Measurements from ENCODE around the gene DDX24.

The DDX24 gene

DNA sequence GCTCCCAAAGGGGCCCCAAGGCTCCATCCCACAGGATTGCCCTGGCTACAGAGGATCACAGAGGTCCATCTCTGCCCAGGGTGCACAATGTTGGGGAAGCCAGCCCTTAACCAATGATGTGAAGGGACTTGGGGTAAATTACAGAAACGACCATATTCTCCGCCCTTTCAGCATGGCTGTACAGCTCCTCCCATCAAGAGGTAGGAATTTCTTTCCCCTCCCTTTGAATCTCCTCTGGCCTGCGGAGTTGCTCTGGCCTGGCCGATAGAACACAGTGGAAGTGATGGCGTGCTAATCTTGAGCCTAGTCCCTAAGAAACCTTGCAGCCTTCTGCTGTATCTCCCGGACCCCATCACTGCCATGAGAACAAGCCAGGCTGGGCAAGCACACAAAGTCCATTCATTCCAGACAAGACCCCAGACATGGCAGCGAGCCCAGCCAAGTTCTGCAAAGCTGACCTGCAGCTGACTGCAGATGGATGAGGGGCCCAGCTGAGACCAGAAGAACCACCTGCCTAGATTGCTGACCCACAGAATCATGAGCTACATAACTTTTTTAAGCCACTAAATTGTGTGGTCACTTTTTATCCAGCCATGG, 22.6 kb upstream of the DDX24 start:
- Histone ChIP-seq H3K9me3 (ENCODE audit: control insufficient read depth in 2 of 2, low read length in 2 of 2) (no peaks in the 10 kb centered on the region), H3K27ac (ENCODE audit: low read length) (no peak overlapping the region), H3K4me1 (ENCODE audit: control insufficient read depth, insufficient read depth, low read length) (no peaks in the 10 kb centered on the region), H3K27me3 (ENCODE audit: control insufficient read depth in 1 of 2, insufficient read depth in 2 of 2, low read length in 2 of 2) (no peaks in the 10 kb centered on the region), H3K36me3 (ENCODE audit: control insufficient read depth in 2 of 2, insufficient read depth in 2 of 2, low read length in 2 of 2) (no peaks in the 10 kb centered on the region), H3K9ac (ENCODE audit: low read length in 2 of 2) (no peak overlapping the region), H3K4me3 (ENCODE audit: low read length in 2 of 2) (no peak overlapping the region)

DNA sequence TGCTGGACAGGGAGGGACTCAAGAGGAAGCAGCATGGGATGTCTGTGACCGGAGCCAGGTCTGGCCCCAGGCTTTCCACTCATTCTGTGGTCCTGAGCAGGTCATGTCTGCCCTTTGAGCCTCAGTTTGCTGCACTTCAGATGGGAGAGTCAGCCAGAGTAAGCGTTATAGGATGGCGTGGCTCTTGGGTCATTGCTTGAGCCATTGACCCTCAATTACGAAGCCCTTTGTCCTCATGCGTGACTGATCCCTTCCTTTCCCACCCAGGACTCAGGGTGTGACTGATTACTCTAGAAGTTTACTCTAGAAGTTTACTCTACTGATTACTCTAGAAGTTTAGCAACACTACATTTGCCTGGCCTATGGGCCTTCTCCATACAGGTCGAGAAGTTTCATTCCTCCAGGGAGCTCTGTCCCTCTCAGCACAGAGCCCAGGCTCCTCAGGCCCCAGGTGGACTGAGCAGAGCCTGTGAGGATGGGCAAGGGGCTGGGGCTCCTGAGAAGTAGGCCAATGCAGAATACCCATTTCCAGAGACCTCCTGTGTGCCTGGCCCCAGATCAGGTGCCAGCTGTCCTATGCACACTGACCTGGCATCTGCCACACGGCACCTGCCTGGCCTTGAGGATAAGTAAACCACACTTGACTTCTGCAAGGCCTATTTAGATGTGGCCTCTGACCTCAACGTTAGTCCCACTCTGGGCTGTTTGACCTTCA, 21.9 kb upstream of the DDX24 start:
- Histone ChIP-seq H3K9me3 (ENCODE audit: control insufficient read depth in 2 of 2, low read length in 2 of 2) (no peaks in the 10 kb centered on the region), H3K27ac (ENCODE audit: low read length) (no peak overlapping the region), H3K27me3 (ENCODE audit: control insufficient read depth in 1 of 2, insufficient read depth in 2 of 2, low read length in 2 of 2) (no peaks in the 10 kb centered on the region), H3K36me3 (ENCODE audit: control insufficient read depth in 2 of 2, insufficient read depth in 2 of 2, low read length in 2 of 2) (no peaks in the 10 kb centered on the region), H3K4me3 (ENCODE audit: low read length in 2 of 2) (no peak overlapping the region), H3K4me1 (ENCODE audit: control insufficient read depth, insufficient read depth, low read length) (no peaks in the 10 kb centered on the region), H3K9ac (ENCODE audit: low read length in 2 of 2) (no peak overlapping the region)

DNA sequence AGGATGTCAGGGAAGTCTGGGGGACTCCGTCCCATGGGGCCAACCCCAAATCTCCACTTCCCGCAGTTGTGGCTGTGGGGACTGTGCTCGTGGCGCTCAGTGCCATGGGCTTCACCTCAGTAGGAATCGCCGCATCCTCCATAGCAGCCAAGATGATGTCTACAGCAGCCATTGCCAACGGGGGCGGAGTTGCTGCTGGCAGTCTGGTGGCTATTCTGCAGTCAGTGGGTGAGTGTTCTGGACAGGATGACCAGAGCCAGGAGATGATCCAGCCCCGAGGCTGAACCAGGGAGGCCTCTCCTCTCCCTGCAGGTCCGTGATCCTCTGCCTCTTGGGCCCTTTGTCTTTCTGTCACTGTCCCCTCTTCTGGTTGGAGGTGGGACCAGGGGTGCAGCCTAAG, 20.7 kb upstream of the DDX24 start:
- H3K9me3 ChIP-seq (ENCODE audit: control insufficient read depth in 2 of 2, low read length in 2 of 2): no peaks in the 10 kb centered on the region
- H3K27ac ChIP-seq (ENCODE audit: low read length): no peak overlapping the region
- H3K4me3 ChIP-seq (ENCODE audit: low read length in 2 of 2): no peak overlapping the region
- H3K9ac ChIP-seq (ENCODE audit: low read length in 2 of 2): no peak overlapping the region
- H3K4me1 ChIP-seq (ENCODE audit: control insufficient read depth, insufficient read depth, low read length): no peaks in the 10 kb centered on the region
- H3K27me3 ChIP-seq (ENCODE audit: control insufficient read depth in 1 of 2, insufficient read depth in 2 of 2, low read length in 2 of 2): no peaks in the 10 kb centered on the region
- H3K36me3 ChIP-seq (ENCODE audit: control insufficient read depth in 2 of 2, insufficient read depth in 2 of 2, low read length in 2 of 2): no peaks in the 10 kb centered on the region

DNA sequence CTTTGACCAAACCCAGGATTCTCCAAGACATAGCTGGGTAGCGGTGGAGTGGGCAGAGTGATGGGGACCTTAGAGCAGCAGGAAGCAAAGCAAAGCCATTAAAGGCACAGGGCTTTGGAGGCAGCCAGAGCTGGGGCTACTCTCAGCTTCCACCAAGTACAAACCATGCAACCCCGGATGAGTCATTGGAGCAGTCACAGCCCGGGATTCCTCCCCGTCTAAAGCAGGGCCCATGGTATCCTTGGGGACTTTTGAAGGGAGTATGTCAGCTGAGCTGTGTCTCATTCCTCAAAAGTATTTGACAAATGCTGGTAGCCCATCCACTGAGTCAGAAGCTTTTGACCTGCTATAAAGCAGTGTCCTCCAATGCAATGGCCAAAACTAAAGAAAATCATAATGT, 19.8 kb upstream of the DDX24 start:
- H3K27ac ChIP-seq (ENCODE audit: low read length): no peak overlapping the region
- no peaks in the 10 kb centered on the region for H3K36me3 ChIP-seq (ENCODE audit: control insufficient read depth in 2 of 2, insufficient read depth in 2 of 2, low read length in 2 of 2)
- H3K9me3 ChIP-seq (ENCODE audit: control insufficient read depth in 2 of 2, low read length in 2 of 2): no peaks in the 10 kb centered on the region
- no peaks in the 10 kb centered on the region for H3K4me1 ChIP-seq (ENCODE audit: control insufficient read depth, insufficient read depth, low read length)
- no peaks in the 10 kb centered on the region for H3K27me3 ChIP-seq (ENCODE audit: control insufficient read depth in 1 of 2, insufficient read depth in 2 of 2, low read length in 2 of 2)
- H3K4me3 ChIP-seq (ENCODE audit: low read length in 2 of 2): no peak overlapping the region
- H3K9ac ChIP-seq (ENCODE audit: low read length in 2 of 2): no peak overlapping the region

DNA sequence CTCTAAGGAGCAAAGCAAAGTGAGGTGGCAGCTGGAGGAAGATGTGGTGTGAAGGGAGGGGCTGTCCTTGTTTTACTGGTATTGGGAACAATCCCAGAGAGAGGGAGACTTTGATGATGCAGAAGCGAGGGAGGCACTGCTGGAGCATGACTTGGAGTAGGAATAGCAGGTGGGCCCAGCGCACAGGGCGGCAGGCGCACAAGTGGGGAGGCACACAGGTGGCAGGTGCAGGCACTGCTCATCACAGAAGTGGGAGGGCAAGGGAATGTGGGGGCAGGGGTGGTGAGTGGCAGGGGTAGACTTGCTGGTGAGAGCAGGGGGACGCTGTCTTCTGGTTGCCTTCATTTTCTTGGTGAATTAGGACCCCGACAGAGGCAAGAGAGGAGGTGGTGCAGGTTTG, 18.0 kb upstream of the DDX24 start:
- no peaks in the 10 kb centered on the region for H3K4me1 ChIP-seq (ENCODE audit: control insufficient read depth, insufficient read depth, low read length)
- no peak overlapping the region for H3K27ac ChIP-seq (ENCODE audit: low read length)
- no peaks in the 10 kb centered on the region for H3K9me3 ChIP-seq (ENCODE audit: control insufficient read depth in 2 of 2, low read length in 2 of 2)
- H3K4me3 ChIP-seq (ENCODE audit: low read length in 2 of 2): no peak overlapping the region
- H3K9ac ChIP-seq (ENCODE audit: low read length in 2 of 2): no peak overlapping the region
- H3K36me3 ChIP-seq (ENCODE audit: control insufficient read depth in 2 of 2, insufficient read depth in 2 of 2, low read length in 2 of 2): no peaks in the 10 kb centered on the region
- H3K27me3 ChIP-seq (ENCODE audit: control insufficient read depth in 1 of 2, insufficient read depth in 2 of 2, low read length in 2 of 2): no peaks in the 10 kb centered on the region

DNA sequence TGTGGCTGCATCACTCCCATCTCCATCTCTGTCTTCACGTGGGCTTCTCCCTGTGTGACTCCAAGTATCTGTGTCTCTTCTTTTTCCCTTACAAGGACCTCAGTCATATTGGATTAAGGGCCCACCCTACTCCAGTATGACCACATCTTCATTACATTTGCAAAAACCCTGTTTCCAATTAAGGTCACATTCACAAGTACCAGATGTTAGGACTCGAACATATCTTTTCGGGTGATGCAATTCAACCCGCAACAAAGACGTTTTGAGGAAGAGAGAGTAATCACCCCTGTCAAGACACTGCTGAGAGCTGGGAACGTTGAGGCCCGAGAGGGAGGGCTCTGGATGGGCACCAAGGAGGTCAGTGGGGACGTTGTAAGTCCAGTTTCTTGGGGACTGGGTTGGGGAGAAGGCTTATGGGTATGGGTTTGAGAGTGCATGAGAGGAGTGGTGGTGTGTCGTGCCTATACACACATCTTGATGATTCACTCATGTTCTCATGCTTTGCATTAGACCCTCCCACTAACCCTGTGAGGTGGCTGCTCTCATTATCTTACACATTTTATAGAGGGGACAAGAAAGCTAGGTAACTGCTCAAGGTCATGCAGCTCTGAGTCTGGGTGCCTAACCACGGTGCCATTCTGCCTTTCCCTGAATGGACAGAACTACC, 17.5 kb upstream of the DDX24 start:
- Histone ChIP-seq H3K4me3 (ENCODE audit: low read length in 2 of 2) (no peak overlapping the region), H3K27ac (ENCODE audit: low read length) (no peak overlapping the region), H3K9ac (ENCODE audit: low read length in 2 of 2) (no peak overlapping the region), H3K9me3 (ENCODE audit: control insufficient read depth in 2 of 2, low read length in 2 of 2) (no peaks in the 10 kb centered on the region), H3K36me3 (ENCODE audit: control insufficient read depth in 2 of 2, insufficient read depth in 2 of 2, low read length in 2 of 2) (no peaks in the 10 kb centered on the region), H3K4me1 (ENCODE audit: control insufficient read depth, insufficient read depth, low read length) (no peaks in the 10 kb centered on the region), H3K27me3 (ENCODE audit: control insufficient read depth in 1 of 2, insufficient read depth in 2 of 2, low read length in 2 of 2) (no peaks in the 10 kb centered on the region)

DNA sequence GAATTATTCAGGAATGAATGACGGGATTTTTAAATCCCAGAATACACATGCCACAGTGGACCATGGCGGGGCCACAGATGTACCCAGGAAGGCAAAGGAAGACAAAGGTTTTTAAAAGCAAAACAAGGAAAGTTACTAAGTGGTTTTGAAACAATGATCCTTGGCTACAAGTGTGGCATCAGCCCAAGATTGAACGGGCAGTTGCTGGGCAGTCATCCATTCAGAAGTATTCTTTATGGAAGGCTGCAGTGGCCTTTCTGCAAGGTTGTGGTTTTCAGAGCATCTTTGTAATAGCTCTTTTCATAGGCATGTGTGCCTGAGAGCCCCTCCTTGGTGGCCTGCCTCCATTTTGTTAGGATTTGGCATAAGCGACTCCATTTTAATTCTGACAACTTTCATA, 16.1 kb upstream of the DDX24 start:
- H3K4me1 ChIP-seq (ENCODE audit: control insufficient read depth, insufficient read depth, low read length): no peaks in the 10 kb centered on the region
- H3K9me3 ChIP-seq (ENCODE audit: control insufficient read depth in 2 of 2, low read length in 2 of 2): no peaks in the 10 kb centered on the region
- H3K27me3 ChIP-seq (ENCODE audit: control insufficient read depth in 1 of 2, insufficient read depth in 2 of 2, low read length in 2 of 2): no peaks in the 10 kb centered on the region

DNA sequence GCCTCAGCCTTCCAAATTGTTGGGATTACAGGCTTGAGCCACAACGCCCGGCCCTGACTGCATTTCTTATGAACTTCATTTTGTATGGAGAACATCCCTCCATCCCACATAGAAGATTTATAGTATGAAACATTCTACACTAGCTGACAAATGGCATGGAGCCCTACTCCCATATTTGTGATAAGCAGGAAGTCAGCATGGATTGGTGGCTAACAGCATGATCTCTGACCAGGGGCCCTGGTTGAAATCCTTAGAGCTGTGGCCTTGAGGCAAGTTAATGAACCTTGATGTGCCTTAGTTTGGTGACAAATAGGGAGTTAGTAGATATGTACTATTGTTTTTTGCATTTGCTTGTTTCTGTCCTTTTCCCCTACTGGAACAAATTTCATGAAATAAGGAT, 12.4 kb upstream of the DDX24 start:
- Histone ChIP-seq H3K36me3 (ENCODE audit: control insufficient read depth in 2 of 2, insufficient read depth in 2 of 2, low read length in 2 of 2) (no peaks in the 10 kb centered on the region), H3K4me3 (ENCODE audit: low read length in 2 of 2) (no peak overlapping the region), H3K9me3 (ENCODE audit: control insufficient read depth in 2 of 2, low read length in 2 of 2) (no peaks in the 10 kb centered on the region), H3K27ac (ENCODE audit: low read length) (no peak overlapping the region), H3K4me1 (ENCODE audit: control insufficient read depth, insufficient read depth, low read length) (no peaks in the 10 kb centered on the region), H3K27me3 (ENCODE audit: control insufficient read depth in 1 of 2, insufficient read depth in 2 of 2, low read length in 2 of 2) (no peaks in the 10 kb centered on the region), H3K9ac (ENCODE audit: low read length in 2 of 2) (no peak overlapping the region)

More for the DNA sequence above, 16.1 kb upstream of the DDX24 start:
- Histone ChIP-seq H3K36me3 (ENCODE audit: control insufficient read depth in 2 of 2, insufficient read depth in 2 of 2, low read length in 2 of 2) (no peaks in the 10 kb centered on the region), H3K27ac (ENCODE audit: low read length) (no peak overlapping the region), H3K9ac (ENCODE audit: low read length in 2 of 2) (no peak overlapping the region), H3K4me3 (ENCODE audit: low read length in 2 of 2) (no peak overlapping the region)

DNA sequence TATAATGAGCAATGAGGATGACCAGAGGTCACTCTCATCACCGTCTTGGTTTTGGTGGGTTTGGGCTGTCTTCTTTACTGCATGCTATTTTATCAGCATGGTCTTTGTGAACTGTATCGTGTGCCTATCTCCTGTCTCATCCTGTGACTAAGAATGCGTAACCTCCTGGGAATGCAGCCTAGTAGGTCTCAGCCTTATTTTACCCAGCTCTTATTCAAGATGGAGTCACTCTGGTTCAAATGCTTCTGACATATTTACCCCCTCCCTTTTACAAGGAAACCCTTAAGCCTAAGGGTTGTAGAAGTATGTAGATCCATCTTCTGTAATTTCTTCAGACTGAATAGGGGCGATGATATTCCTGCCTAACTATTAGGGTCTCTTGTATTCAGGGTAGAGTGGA, 8.5 kb upstream of the DDX24 start:
- H3K36me3 ChIP-seq (ENCODE audit: control insufficient read depth in 2 of 2, insufficient read depth in 2 of 2, low read length in 2 of 2): no peaks in the 10 kb centered on the region
- H3K9me3 ChIP-seq (ENCODE audit: control insufficient read depth in 2 of 2, low read length in 2 of 2): no peaks in the 10 kb centered on the region
- H3K4me3 ChIP-seq (ENCODE audit: low read length in 2 of 2): no peak overlapping the region
- H3K27me3 ChIP-seq (ENCODE audit: control insufficient read depth in 1 of 2, insufficient read depth in 2 of 2, low read length in 2 of 2): no peaks in the 10 kb centered on the region
- no peak overlapping the region for H3K27ac ChIP-seq (ENCODE audit: low read length)
- no peak overlapping the region for H3K9ac ChIP-seq (ENCODE audit: low read length in 2 of 2)
- no peaks in the 10 kb centered on the region for H3K4me1 ChIP-seq (ENCODE audit: control insufficient read depth, insufficient read depth, low read length)

DNA sequence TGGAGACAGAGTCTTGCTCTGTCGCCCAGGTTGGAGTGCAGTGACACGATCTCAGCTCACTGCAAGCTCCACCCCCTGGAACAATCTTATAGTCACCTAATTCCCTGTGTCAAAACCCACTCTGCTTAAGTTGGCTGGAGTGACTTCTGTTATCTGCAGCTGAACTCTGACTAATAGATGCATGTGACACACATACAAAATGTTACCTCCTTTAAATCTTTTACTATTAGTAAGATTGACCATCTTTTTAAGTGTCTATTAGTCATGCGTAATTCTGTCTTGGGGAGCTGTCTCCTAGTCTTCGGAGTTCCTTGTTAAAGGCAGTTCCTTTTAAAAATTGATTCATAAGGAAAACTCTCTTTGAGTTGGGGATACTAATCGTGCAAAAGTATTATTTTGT, 7.5 kb upstream of the DDX24 start:
- Histone ChIP-seq H3K9ac (ENCODE audit: low read length in 2 of 2) (no peak overlapping the region), H3K36me3 (ENCODE audit: control insufficient read depth in 2 of 2, insufficient read depth in 2 of 2, low read length in 2 of 2) (no peaks in the 10 kb centered on the region), H3K4me3 (ENCODE audit: low read length in 2 of 2) (no peak overlapping the region), H3K27me3 (ENCODE audit: control insufficient read depth in 1 of 2, insufficient read depth in 2 of 2, low read length in 2 of 2) (no peaks in the 10 kb centered on the region), H3K4me1 (ENCODE audit: control insufficient read depth, insufficient read depth, low read length) (no peaks in the 10 kb centered on the region), H3K27ac (ENCODE audit: low read length) (no peak overlapping the region), H3K9me3 (ENCODE audit: control insufficient read depth in 2 of 2, low read length in 2 of 2) (no peaks in the 10 kb centered on the region)

DNA sequence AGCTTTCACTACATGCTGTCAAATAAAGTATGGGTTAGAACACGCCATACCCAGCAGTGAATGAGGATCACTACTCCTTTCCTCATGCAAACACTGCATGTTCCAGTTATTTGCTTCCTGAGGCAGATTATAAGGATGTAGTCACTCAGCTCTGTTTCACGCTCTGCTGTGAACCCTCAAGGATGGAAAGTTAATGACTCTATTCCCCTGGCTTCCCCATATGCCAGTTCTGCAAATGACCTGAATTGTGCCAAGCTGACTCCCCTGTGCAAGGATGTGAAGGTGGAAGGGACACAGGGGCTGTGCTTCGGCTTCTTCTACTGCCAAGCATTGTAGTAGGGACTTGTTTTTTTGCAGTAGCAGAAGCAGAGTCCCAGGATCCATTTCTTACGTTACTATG, 6.9 kb upstream of the DDX24 start:
- H3K4me3 ChIP-seq (ENCODE audit: low read length in 2 of 2): no peak overlapping the region
- no peaks in the 10 kb centered on the region for H3K4me1 ChIP-seq (ENCODE audit: control insufficient read depth, insufficient read depth, low read length)
- H3K9ac ChIP-seq (ENCODE audit: low read length in 2 of 2): no peak overlapping the region
- no peaks in the 10 kb centered on the region for H3K36me3 ChIP-seq (ENCODE audit: control insufficient read depth in 2 of 2, insufficient read depth in 2 of 2, low read length in 2 of 2)
- no peak overlapping the region for H3K27ac ChIP-seq (ENCODE audit: low read length)
- H3K9me3 ChIP-seq (ENCODE audit: control insufficient read depth in 2 of 2, low read length in 2 of 2): no peaks in the 10 kb centered on the region
- H3K27me3 ChIP-seq (ENCODE audit: control insufficient read depth in 1 of 2, insufficient read depth in 2 of 2, low read length in 2 of 2): no peaks in the 10 kb centered on the region

Measured in stomach smooth muscle (tissue), 2 donors.